ENCODE data around the gene POU3F1. TPM values are rescaled to one million over a fixed set of nuclear protein-coding genes. Genes with fewer than 3 reads are reported as not detected.

POU3F1 gene
- total and polyA plus RNA-seq, 9 donors, result 0.04 to 0.53 (median 0.15) TPM; not detected in 4

DNA sequence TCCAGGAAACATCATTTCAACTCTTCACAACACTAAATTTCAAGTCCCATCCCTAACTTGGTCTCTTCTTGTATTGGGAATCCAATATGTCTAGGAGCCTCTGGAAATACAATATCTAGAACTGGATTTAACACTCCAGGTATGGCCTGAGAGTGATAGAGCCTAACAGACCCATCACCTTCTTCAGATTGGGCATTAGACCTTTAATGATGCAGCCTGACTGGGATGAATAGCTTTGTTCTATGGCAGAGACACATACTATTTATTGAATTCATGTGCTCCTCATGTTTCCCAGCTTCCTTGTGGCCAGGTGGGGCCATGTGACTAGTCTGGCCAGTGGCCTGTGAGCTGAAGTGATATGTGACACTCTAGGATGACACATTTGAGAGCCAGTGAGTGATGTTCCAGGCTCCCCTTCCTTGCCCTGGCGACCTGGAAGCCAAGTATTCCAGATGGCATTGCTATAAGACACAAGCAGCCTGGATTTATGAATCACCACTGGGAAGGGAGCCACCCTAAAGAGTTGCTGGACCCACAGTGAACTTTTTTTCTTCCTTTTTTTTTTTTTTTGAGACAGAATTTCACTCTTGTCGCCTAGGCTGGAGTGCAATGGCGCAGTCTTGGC lies 31.0 kb upstream of the POU3F1 start:
- H3K9me3 ChIP-seq, result no peaks in the 10 kb centered on the region
- no peak overlapping the region for H3K27ac ChIP-seq
- DNase-seq, result no peak
- H3K4me3 ChIP-seq, result no peak overlapping the region
- no peaks in the 10 kb centered on the region for H3K36me3 ChIP-seq
- intact Hi-C loops (cut with DNase I), result no loop called here
- no peaks in the 10 kb centered on the region for H3K27me3 ChIP-seq
- H3K4me1 ChIP-seq (ENCODE audit: insufficient read depth), result no peaks in the 10 kb centered on the region
- WGBS, 3 donors, result 83 to 89% (median 88%) methylated on average over 3 of the region's 3 CpGs
- TF ChIP-seq, protein P1, sequence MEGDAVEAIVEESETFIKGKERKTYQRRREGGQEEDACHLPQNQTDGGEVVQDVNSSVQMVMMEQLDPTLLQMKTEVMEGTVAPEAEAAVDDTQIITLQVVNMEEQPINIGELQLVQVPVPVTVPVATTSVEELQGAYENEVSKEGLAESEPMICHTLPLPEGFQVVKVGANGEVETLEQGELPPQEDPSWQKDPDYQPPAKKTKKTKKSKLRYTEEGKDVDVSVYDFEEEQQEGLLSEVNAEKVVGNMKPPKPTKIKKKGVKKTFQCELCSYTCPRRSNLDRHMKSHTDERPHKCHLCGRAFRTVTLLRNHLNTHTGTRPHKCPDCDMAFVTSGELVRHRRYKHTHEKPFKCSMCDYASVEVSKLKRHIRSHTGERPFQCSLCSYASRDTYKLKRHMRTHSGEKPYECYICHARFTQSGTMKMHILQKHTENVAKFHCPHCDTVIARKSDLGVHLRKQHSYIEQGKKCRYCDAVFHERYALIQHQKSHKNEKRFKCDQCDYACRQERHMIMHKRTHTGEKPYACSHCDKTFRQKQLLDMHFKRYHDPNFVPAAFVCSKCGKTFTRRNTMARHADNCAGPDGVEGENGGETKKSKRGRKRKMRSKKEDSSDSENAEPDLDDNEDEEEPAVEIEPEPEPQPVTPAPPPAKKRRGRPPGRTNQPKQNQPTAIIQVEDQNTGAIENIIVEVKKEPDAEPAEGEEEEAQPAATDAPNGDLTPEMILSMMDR (IDR thresholded peaks at IDR 0.05), result no peak
- TF ChIP-seq EP300 (IDR thresholded peaks at IDR 0.05), result no peak
- TF ChIP-seq POLR2A (IDR thresholded peaks at IDR 0.05), result no peak

- intact Hi-C loops (cut with DNase I), result no loop called here
- WGBS, 3 donors, result 54 to 61% (median 57%) methylated on average over 6 of the region's 6 CpGs
- no peaks in the 10 kb centered on the region for H3K4me1 ChIP-seq (ENCODE audit: insufficient read depth)
- no peak overlapping the region for H3K27ac ChIP-seq
- H3K4me3 ChIP-seq, result no peak overlapping the region
- no peaks in the 10 kb centered on the region for H3K27me3 ChIP-seq
- H3K36me3 ChIP-seq, result no peaks in the 10 kb centered on the region
- DNase-seq, result no peak
- no peaks in the 10 kb centered on the region for H3K9me3 ChIP-seq
- TF ChIP-seq POLR2A (IDR thresholded peaks at IDR 0.05), result no peak
- TF ChIP-seq, protein P1 (IDR thresholded peaks at IDR 0.05), result no peak
- no peak for TF ChIP-seq EP300 (IDR thresholded peaks at IDR 0.05)
Observed at GRCh38 chr1:38076455-38076854, 29.9 kb upstream of the POU3F1 start.

DNA sequence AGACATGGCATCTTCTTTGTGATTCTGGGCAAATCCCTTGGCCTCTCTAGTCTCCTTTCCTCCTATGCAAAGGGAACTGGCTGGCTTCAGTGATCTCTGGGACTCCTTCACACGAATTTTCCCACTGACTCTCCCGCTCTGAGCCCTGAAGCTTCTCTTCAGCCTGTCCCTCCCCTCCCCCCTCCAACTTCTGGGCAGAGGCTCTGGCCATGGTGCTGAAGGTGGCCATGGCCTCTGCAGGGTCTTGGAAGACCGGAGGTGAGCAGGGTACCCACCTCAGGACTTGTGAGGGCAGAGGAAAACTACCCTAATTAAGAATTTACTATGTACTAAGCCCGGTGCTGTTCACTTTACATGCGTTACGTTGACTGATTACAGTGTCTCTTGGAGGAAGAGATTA lies 29.4 kb upstream of the POU3F1 start:
- DNase-seq, result no peak
- no peaks in the 10 kb centered on the region for H3K9me3 ChIP-seq
- no peaks in the 10 kb centered on the region for H3K27me3 ChIP-seq
- H3K4me3 ChIP-seq, result no peak overlapping the region
- H3K36me3 ChIP-seq, result no peaks in the 10 kb centered on the region
- TF ChIP-seq POLR2A (IDR thresholded peaks at IDR 0.05), result no peak
- TF ChIP-seq, protein P1 (IDR thresholded peaks at IDR 0.05), result no peak
- no peak for TF ChIP-seq EP300 (IDR thresholded peaks at IDR 0.05)
- no peaks in the 10 kb centered on the region for H3K4me1 ChIP-seq (ENCODE audit: insufficient read depth)
- intact Hi-C loops (cut with DNase I), result no loop called here
- WGBS, 3 donors, result 16 to 21% (median 17%) methylated on average over 6 of the region's 6 CpGs
- H3K27ac ChIP-seq, result no peak overlapping the region

DNA sequence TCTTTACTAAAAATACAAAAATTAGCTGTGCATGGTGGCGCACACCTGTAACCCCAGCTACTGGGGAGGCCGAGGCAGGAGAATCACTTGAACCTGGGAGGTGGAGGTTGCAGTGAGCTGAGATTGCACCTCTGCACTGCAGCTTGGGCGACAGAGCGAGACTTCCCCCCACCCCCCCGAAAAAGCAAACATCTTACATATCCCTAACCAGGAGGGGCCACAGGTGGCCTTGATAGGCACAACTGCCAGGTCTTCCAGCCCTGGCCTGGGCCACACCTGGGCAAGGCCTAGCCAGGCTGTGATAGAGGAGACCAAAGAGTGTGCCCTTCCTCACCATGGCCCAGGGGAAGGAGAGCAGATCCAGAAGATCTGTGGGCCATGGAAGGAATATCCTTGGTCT lies 28.6 kb upstream of the POU3F1 start:
- TF ChIP-seq EP300 (IDR thresholded peaks at IDR 0.05) (no peak), POLR2A (IDR thresholded peaks at IDR 0.05) (no peak)
- TF ChIP-seq, protein P1 (IDR thresholded peaks at IDR 0.05), result no peak
- no peak overlapping the region for H3K4me3 ChIP-seq
- WGBS, 3 donors, result 89 to 93% (median 91%) methylated on average over 5 of the region's 5 CpGs
- intact Hi-C loops (cut with DNase I), result no loop called here
- H3K4me1 ChIP-seq (ENCODE audit: insufficient read depth), result no peaks in the 10 kb centered on the region
- no peaks in the 10 kb centered on the region for H3K36me3 ChIP-seq
- DNase-seq, result no peak
- no peaks in the 10 kb centered on the region for H3K27me3 ChIP-seq
- H3K27ac ChIP-seq, result no peak overlapping the region
- H3K9me3 ChIP-seq, result no peaks in the 10 kb centered on the region

All from ovary (tissue), 9 donors.